HUES6 (cell line): ENCODE measurements around the gene ZFPM1.

Experiments
- H3K27ac ChIP-seq: 2 replicates; pipeline ENCODE4 v1.7.0; 2013; ENCODE audit warnings: low read depth, mild to moderate bottlenecking, low read length, inconsistent platforms
- H3K27me3 ChIP-seq: 2 replicates; pipeline ENCODE4 v1.6.1; 2013; ENCODE audit warnings: low read length; ENCODE audit not compliant: control insufficient read depth, insufficient read depth
- H3K36me3 ChIP-seq: 2 replicates; pipeline ENCODE4 v1.6.1; 2013; ENCODE audit warnings: low read length; ENCODE audit not compliant: control insufficient read depth, insufficient read depth
- H3K4me1 ChIP-seq: 2 replicates; pipeline ENCODE4 v1.6.1; 2013; ENCODE audit warnings: low read length; ENCODE audit not compliant: control insufficient read depth, insufficient read depth
- H3K4me3 ChIP-seq: 2 replicates; pipeline ENCODE4 v1.5.1; 2013; ENCODE audit warnings: low read depth, low read length
- H3K9ac ChIP-seq: one replicate; pipeline ENCODE4 v1.6.1; 2013; ENCODE audit warnings: mild to moderate bottlenecking, low read length
- H3K9me3 ChIP-seq: 2 replicates; pipeline ENCODE4 v1.6.1; 2013; ENCODE audit warnings: low read depth, low read length; ENCODE audit not compliant: control insufficient read depth, insufficient read depth

The ZFPM1 gene

DNA sequence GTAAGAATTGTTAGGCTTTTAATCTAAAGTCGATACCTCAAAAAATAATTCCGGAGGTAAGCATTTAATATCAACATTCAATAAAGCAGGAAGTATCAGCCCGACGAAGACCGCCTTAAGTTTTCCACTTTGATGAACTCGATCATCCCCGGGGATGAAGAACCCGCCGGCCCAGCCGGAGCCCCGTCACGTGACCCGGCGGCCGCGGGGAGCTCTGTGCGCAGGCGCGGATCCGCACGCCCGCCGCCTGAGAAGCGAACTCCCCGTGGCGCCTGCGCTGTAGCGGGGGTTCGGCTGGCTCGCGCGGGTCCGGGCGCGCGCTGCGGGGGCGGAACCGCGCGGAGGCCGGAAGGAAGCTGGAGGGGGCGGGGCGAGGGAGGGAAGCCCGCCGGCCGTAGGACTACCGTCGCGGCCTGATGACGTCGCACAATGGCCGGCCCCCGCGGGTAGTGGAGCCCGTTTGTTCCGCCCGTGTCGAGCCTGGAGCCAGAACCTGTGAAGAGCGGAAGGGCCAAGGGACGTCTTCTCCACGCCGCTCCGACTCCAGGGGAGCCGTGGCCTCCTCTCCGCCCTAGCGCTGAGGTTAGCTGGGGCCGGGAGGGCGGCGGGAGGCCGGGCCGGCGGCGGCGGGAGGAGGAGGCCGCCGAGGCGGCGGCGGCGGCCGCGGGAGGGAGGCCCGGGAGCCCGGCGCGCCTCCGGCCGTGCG, 117.1 kb downstream of the ZFPM1 start, which contains the start of gene ZC3H18:
Gene ZC3H18, plus strand, starts transcription at position 419 of the 706 bp plus-strand sequence. CDS start 6,721 bp downstream, outside the sequence.
- peak within 1 kb of the TSS; percentile 84 for H3K9ac ChIP-seq
- H3K27me3 ChIP-seq, result no peaks in the 10 kb centered on the region
- H3K4me1 ChIP-seq, result peaks cover 8% of the 10 kb centered on the region; the same call in 1 of the 2 replicates
- peak within 1 kb of the TSS; percentile 64; the same call in 1 of the 2 replicates for H3K27ac ChIP-seq
- H3K9me3 ChIP-seq, result no peaks in the 10 kb centered on the region
- H3K36me3 ChIP-seq, result peaks cover 16% of the 10 kb centered on the region
- H3K4me3 ChIP-seq, result peak within 1 kb of the TSS; percentile 78

DNA sequence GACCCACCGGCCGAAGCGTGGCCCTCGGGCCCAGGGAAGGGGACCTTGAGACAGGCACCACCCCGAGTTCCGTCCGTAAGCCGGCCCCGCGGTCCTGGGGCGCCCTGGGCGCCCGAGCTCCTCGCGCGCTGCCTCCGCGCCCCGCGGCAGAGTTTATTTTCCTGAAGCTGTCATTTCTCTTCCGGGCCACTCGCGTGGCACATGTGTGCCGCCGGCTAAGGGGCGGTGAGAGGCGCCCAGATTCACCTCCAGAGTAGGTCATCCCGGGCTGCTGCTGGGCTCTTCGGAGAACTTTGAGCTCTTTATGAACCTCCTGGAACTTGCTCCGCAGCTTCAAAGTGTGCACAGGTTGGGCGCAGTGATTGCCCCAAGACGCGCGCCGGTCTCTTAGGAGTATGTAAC, 117.6 kb downstream of the ZFPM1 start:
- H3K36me3 ChIP-seq, result peaks cover 22% of the 10 kb centered on the region
- no peaks in the 10 kb centered on the region for H3K9me3 ChIP-seq
- no peaks in the 10 kb centered on the region for H3K27me3 ChIP-seq
- peak overlapping the region; percentile 81 for H3K9ac ChIP-seq
- peaks cover 8% of the 10 kb centered on the region; the same call in 1 of the 2 replicates for H3K4me1 ChIP-seq
- peak overlapping the region; percentile 78 for H3K4me3 ChIP-seq
- H3K27ac ChIP-seq, result no peak overlapping the region

DNA sequence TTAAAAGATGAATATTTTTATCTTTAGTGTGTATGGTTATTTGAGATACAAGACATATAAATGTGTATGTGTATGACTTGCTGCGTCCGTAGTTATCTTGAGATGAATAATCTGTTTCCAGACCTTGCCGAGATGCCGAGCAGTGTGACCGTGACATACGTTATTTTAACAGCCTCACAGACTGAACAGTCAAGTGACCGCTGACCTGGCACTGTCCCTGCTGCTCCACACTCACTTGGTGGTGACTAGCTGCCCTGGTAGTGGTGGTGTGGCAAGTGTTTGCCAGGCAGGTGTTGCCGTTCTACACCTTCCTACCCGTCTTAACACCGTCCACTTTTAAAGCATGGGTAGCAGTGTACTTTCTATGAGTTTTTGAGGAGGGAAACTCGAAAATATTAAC, 122.2 kb downstream of the ZFPM1 start:
- H3K27ac ChIP-seq, result no peak overlapping the region
- H3K9me3 ChIP-seq, result no peaks in the 10 kb centered on the region
- H3K27me3 ChIP-seq, result no peaks in the 10 kb centered on the region
- no peak overlapping the region for H3K4me3 ChIP-seq
- peaks cover 5% of the 10 kb centered on the region; the same call in 1 of the 2 replicates for H3K4me1 ChIP-seq
- no peak overlapping the region for H3K9ac ChIP-seq
- peaks cover 64% of the 10 kb centered on the region for H3K36me3 ChIP-seq

DNA sequence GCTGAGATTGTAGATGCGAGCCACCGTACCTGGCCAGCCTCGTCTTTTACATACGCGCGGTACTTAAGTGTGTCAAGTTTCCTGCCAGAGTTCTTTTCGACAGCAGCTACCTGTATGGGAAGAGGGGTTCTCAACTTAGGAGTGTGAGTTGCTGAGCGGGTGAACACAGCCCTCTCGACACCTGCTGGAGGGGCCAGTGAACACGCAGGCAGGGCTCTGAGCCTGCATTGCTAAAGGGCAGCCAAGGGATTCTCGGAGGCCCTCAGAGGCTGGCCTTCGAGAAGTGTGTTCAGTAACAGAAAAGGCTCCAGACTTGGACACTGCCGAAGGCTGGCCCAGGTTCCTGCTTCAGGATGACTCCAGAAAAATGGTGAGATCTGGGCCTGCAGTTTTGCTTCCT, 123.2 kb downstream of the ZFPM1 start:
- Histone ChIP-seq H3K4me3 (no peak overlapping the region), H3K36me3 (peaks cover 73% of the 10 kb centered on the region), H3K9me3 (no peaks in the 10 kb centered on the region), H3K4me1 (peaks cover 4% of the 10 kb centered on the region; the same call in 1 of the 2 replicates), H3K9ac (no peak overlapping the region), H3K27ac (no peak overlapping the region), H3K27me3 (no peaks in the 10 kb centered on the region)

DNA sequence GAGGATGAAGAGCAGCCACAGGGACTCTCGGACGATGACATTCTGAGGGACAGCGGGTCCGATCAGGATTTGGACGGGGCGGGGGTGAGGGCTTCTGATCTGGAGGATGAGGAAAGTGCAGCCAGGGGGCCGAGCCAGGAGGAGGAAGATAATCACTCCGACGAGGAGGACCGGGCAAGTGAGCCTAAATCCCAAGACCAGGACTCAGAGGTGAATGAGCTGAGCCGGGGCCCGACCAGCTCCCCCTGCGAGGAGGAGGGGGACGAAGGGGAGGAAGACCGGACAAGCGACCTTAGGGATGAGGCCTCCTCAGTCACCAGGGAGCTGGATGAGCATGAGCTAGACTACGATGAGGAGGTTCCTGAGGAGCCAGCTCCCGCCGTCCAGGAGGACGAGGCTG, 124.1 kb downstream of the ZFPM1 start:
- H3K27me3 ChIP-seq, result no peaks in the 10 kb centered on the region
- peaks cover 80% of the 10 kb centered on the region for H3K36me3 ChIP-seq
- no peak overlapping the region for H3K9ac ChIP-seq
- H3K27ac ChIP-seq, result no peak overlapping the region
- H3K4me3 ChIP-seq, result no peak overlapping the region
- no peaks in the 10 kb centered on the region for H3K9me3 ChIP-seq
- no peaks in the 10 kb centered on the region for H3K4me1 ChIP-seq

DNA sequence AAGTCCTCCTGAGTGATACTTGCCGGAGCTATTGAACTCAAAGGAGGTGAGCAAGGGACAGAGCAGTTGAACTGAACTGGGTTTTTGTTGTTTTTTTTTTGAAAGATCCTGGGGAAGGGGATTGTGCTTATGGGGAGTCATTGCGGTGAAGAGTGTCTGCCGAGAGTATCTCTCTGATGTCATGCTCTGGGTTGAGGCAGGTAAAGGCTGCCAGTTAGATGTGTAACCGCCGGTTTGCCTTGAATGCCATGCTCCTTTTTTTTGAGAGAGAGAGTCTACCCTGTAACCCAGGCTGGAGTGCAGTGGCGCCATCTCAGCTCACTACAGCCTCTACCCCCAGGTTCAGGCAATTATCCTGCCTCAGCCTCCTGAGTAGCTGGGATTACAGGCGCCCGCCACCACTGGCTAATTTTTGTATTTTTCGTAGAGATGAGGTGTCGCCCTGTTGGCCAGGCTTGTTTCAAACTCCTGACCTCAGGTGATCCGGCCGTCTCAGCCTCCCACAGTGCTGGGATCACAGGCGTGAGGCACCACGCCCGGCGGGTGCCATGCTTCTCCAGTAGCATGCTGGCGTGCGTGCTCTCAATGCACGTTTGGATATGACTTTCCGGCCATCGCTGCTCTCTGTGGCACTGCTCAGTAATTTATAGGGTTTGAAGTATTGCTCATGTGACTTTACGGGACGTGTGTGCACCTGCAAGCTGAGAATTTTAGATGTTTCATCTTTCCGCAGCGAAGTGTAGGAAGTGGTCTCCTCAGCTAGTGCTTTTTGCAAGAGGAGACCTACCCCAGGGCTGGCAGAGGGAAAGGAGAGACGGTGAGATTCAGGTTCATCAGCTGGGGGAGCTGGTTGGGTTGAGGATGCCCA, 125.6 kb downstream of the ZFPM1 start:
- Histone ChIP-seq H3K4me3 (no peak overlapping the region), H3K27ac (no peak overlapping the region), H3K36me3 (peaks cover 80% of the 10 kb centered on the region), H3K9me3 (no peaks in the 10 kb centered on the region), H3K9ac (no peak overlapping the region), H3K27me3 (no peaks in the 10 kb centered on the region), H3K4me1 (no peaks in the 10 kb centered on the region)

DNA sequence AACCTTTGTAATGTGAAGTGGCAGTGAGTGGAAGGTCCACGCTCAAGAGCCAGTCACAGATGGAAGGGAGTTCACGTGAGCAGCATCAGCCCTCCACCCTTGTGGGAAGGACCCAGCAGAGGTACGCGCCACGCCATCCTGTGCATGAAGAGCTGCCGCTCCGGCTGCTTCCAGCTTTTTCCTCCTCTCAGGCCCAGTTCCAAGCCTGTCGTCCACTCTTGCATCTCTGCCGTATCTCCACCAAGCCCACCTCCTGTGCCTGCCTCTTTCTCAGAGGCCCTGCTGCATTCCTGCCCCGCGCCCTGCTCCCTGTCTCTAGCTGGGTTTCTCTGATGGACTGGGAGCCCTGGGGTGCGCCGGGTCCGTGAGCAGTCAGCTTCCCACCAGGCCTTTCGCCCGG, 127.3 kb downstream of the ZFPM1 start:
- Histone ChIP-seq H3K27me3 (no peaks in the 10 kb centered on the region), H3K4me3 (no peak overlapping the region), H3K9ac (no peak overlapping the region), H3K27ac (no peak overlapping the region), H3K9me3 (no peaks in the 10 kb centered on the region), H3K36me3 (peaks cover 78% of the 10 kb centered on the region), H3K4me1 (no peaks in the 10 kb centered on the region)

DNA sequence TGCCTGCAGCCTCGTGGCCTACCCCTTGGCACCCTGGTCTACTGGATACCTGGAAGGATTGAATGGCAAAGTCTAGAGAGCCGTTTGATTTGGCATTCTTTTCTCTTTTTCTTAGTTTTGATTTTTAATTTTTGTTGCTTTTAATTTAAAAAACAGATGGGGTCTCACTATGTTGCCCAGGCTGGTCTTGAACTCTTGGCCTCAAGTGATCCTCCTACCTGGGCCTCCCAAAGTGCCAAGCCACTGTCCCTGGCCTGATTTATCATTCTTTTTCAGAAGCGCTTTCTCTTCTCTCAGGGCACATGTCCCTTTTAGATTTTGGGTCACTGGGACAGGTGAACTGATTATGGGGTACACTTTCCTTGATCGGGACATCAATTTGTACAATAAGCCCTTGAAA, 128.0 kb downstream of the ZFPM1 start:
- Histone ChIP-seq H3K4me1 (no peaks in the 10 kb centered on the region), H3K27me3 (no peaks in the 10 kb centered on the region), H3K9me3 (no peaks in the 10 kb centered on the region), H3K4me3 (no peak overlapping the region), H3K36me3 (peaks cover 80% of the 10 kb centered on the region), H3K9ac (no peak overlapping the region), H3K27ac (no peak overlapping the region)

DNA sequence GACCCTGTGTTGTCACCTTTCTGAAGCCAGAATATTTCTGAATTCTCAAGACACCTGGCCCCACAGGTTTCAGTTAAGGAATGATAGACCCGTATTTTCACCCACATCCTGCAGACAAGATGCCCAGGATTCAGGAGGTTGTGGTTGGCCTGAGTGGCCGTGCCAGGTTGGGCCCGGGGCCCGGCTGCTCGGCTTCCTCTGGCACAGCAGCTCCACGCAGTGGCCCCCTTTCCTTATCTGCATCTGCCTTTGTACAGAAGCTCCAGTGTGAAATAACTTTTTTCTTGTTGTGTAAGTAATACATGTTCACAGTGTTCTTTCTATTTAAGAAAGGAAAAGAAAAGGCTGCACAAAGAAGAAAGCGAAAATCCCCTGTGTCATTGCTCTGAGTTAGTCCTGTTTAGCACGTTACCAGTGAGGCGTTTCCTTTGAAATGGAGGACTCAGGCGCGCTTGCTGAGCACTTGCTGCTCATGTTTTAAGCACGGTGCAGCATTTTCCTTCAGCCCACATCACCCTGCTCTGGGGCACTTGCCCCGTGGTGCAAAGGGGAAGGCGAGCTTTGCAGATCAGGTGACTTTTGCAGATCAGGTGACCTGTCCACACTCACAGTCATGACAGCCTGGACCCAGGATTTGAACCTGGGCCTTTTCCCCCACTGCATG, 130.0 kb downstream of the ZFPM1 start:
- H3K9ac ChIP-seq, result no peak overlapping the region
- no peak overlapping the region for H3K27ac ChIP-seq
- H3K27me3 ChIP-seq, result no peaks in the 10 kb centered on the region
- H3K4me1 ChIP-seq, result no peaks in the 10 kb centered on the region
- no peaks in the 10 kb centered on the region for H3K9me3 ChIP-seq
- H3K4me3 ChIP-seq, result no peak overlapping the region
- H3K36me3 ChIP-seq, result peaks cover 80% of the 10 kb centered on the region

DNA sequence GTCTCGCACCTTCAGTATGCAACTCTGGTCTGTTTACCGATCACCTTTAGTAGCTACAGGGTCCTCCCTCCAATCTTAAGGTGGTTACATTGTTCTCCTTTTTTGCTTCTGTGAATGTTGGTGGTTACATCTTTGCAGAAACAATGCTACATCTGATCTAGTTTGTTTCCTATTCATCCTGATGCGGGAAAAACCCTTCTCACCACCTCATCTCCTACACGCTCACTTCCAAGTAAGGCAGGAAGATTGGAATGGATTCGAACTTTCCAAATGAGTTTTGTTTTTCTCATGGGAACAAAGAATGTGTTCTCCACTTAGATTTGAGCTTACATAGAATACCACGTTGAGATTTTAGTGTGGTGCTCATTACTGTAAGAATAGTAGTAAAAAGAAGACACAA, 131.6 kb downstream of the ZFPM1 start:
- H3K27ac ChIP-seq, result no peak overlapping the region
- H3K9me3 ChIP-seq, result no peaks in the 10 kb centered on the region
- no peaks in the 10 kb centered on the region for H3K4me1 ChIP-seq
- no peak overlapping the region for H3K9ac ChIP-seq
- no peak overlapping the region for H3K4me3 ChIP-seq
- H3K27me3 ChIP-seq, result no peaks in the 10 kb centered on the region
- H3K36me3 ChIP-seq, result peaks cover 80% of the 10 kb centered on the region

DNA sequence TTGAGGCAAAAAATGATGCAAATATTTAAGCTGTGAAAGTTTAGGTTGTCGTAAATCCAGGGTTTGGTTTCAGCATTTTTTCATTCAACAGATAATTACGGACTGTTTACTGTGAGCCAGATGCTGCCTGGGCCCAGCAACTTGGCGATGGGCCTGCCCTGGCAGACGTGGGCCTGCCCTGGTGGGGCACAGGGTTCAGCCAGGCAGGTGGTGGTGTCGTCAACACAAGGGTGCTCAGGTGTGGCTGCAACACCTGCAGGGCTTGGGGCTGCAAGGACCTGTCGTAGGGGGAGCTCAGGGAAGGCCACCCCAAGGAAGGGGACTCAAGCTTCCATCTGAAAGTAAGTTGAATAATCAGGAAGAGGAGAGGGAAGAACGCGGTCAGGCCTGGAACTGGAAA, 132.2 kb downstream of the ZFPM1 start:
- no peak overlapping the region for H3K4me3 ChIP-seq
- H3K9ac ChIP-seq, result no peak overlapping the region
- H3K36me3 ChIP-seq, result peaks cover 80% of the 10 kb centered on the region
- H3K9me3 ChIP-seq, result no peaks in the 10 kb centered on the region
- H3K4me1 ChIP-seq, result no peaks in the 10 kb centered on the region
- no peaks in the 10 kb centered on the region for H3K27me3 ChIP-seq
- H3K27ac ChIP-seq, result no peak overlapping the region
